NCI-H187 treated with DMSO at 0.1 percent for 48 hours (cell line): ENCODE data around the gene AP5B1.

Source experiments
- DNase-seq: peaks from one replicate; lab custom pipeline; 2025; lab: John Stamatoyannopoulos, UW

The AP5B1 gene

GRCh38 chr11:65780770-65781151 lies at the start of gene AP5B1:
Gene AP5B1, minus strand, starts transcription at chr11:65780976. Its CDS starts 385 bp downstream, at chr11:65780591.
- DNase-seq = no peak

- no peak for DNase-seq
Observed at GRCh38 chr11:65829459-65829858, 48.7 kb upstream of the AP5B1 start.

GRCh38 chr11:65826984-65827735 lies 46.4 kb upstream of the AP5B1 start:
- no peak for DNase-seq

- no peak for DNase-seq
Observed at GRCh38 chr11:65822776-65823528, 42.2 kb upstream of the AP5B1 start.

- no peak for DNase-seq
Observed at GRCh38 chr11:65821107-65821506, 40.3 kb upstream of the AP5B1 start.

- no peak for DNase-seq
Observed at GRCh38 chr11:65817835-65818680, 37.3 kb upstream of the AP5B1 start.

- DNase-seq = no peak
Observed at GRCh38 chr11:65817312-65817834, 36.6 kb upstream of the AP5B1 start.

- DNase-seq = no peak
Observed at GRCh38 chr11:65816696-65817095, 35.9 kb upstream of the AP5B1 start.

GRCh38 chr11:65814986-65815565 lies 34.3 kb upstream of the AP5B1 start:
- DNase-seq = no peak

GRCh38 chr11:65814131-65814985 lies 33.6 kb upstream of the AP5B1 start:
- no peak for DNase-seq

GRCh38 chr11:65811764-65812475 lies 31.1 kb upstream of the AP5B1 start:
- no peak for DNase-seq

GRCh38 chr11:65810046-65810868 lies 29.5 kb upstream of the AP5B1 start:
- no peak for DNase-seq

- DNase-seq = no peak
Observed at GRCh38 chr11:65809496-65809895, 28.7 kb upstream of the AP5B1 start.

- no peak for DNase-seq
Observed at GRCh38 chr11:65808744-65809341, 28.1 kb upstream of the AP5B1 start.

- DNase-seq = no peak
Observed at GRCh38 chr11:65806979-65807378, 26.2 kb upstream of the AP5B1 start.

- DNase-seq = no peak
Observed at GRCh38 chr11:65803797-65804492, 23.2 kb upstream of the AP5B1 start.

- no peak for DNase-seq
Observed at GRCh38 chr11:65802841-65803240, 22.1 kb upstream of the AP5B1 start.
